Transverse colon (tissue), 4 donors: ENCODE data around the gene ARHGAP24.

Source experiments
- CTCF ChIP-seq, 5 experiments: fragments of 200-600 bp in 3 of 5; fragments of 450-650 bp in 2 of 5; sonication (generic) in 3 of 5; IDR thresholded peaks; 1 replicate in 2 of 5; 2 replicates in 3 of 5; pipeline ENCODE4 v1.5.1; 2016 to 2017; ENCODE audit warnings: antibody characterized with exemption in 5 of 5, inconsistent platforms in 3 of 5, mild to moderate bottlenecking in 2 of 5, moderate library complexity in 1 of 5
- EP300 ChIP-seq: sonication (generic); formaldehyde crosslinking; IDR thresholded peaks from one replicate; pipeline ENCODE4 v1.6.1; 2017; ENCODE audit warnings: antibody characterized with exemption, low read depth
- POLR2A ChIP-seq: fragments of 450-650 bp; IDR thresholded peaks from one replicate; pipeline ENCODE4 v1.6.1; 2016; ENCODE audit warnings: antibody characterized with exemption, mild to moderate bottlenecking, moderate library complexity
- POLR2AphosphoS5 ChIP-seq, 3 donors: sonication (generic); formaldehyde crosslinking; IDR thresholded peaks; one replicate each; pipeline ENCODE4 v1.6.1; 2016; ENCODE audit warnings: antibody characterized with exemption in 3 of 3

- TF ChIP-seq POLR2A (no peak), POLR2AphosphoS5 (IDR thresholded peaks at IDR 0.05) (no peak), CTCF (IDR thresholded peaks at IDR 0.05) (no peak), EP300 (no peak)
Measured at GRCh38 chr4:85571008-85571407, 96.1 kb downstream of the ARHGAP24 start.
